Activated CD4-positive, alpha-beta T cell treated with anti-CD3 and anti-CD28 coated beads for 48 hours (primary cell): Measurements from ENCODE around the gene TGM5.
"Not testable (repeated sequence)": the region's sequence is repeated elsewhere in the genome, so short reads cannot be mapped to it uniquely, and the experiment has no call there.

Experiments used
- DNase-seq: peaks from one replicate; pipeline ENCODE4 v3.0.0-alpha.2; 2020

Gene TGM5

DNA sequence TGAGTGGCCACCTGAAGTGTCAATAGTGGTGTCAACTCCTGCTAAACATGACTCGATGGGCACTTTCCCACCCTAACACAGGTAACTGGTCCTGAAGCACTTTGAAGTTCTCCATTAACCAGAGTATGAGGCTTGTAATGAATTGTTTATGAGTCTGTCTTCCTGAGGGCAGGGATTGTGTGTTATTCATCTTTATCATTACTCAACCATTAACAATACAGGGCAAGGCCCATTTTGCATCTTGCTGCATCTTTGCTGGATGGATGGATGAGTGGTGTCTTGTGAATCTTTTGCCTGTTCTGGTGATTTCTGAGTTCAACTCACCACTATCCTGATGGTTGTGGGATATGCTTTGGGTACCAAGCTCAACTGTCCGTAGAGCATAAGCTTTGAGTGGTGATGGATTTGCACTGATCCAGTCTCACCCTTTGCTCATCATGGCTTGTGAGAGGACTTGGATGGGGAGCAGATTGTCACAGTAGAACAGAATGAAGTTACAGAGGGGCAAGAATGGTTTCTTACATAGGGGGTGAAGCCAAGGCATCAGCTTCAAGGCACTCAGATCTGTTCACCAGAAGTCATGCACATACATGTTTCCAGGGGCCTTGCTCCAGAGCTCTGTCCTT lies 23.6 kb downstream of the TGM5 start:
- no peak for DNase-seq

DNA sequence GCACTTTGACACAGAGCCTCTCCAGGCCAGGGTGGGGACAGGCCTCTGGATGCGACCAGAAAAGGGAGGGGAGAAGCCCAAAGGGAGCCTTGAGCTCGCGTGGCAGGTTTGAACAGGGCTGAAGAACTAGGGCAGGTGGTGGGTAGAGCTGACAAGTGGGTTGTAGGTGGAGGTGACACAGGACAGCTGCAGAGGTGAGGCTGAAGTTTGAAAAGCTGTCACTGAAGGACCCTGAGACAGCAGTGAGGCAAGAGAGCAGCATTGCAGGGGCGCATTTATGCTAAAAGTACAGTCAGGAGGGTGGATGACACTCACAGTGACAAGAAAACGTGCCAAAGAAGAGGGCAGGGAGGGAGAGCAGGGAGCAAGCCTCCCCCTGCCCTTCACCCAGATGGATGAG lies 24.1 kb downstream of the TGM5 start:
- no peak for DNase-seq

DNA sequence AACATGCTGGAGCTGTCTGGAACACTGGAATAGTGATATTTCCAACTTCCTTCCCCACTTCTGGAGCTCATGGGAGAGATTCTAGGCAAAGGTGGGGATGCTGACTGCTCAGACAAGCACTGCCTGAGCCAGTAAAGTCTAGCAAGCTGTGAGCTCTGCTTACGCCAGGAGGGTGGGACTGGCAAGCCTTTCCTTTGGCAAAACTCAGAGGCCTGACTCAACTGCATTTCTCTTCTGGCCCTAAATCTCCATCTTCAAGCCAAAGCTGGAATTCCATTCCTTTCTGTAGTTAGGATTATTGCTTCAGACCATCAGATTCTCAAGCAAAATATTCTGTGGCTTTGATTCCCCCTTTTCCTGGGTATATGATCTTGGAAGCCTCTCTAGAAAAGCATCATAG lies 25.6 kb downstream of the TGM5 start:
- DNase-seq = no peak

DNA sequence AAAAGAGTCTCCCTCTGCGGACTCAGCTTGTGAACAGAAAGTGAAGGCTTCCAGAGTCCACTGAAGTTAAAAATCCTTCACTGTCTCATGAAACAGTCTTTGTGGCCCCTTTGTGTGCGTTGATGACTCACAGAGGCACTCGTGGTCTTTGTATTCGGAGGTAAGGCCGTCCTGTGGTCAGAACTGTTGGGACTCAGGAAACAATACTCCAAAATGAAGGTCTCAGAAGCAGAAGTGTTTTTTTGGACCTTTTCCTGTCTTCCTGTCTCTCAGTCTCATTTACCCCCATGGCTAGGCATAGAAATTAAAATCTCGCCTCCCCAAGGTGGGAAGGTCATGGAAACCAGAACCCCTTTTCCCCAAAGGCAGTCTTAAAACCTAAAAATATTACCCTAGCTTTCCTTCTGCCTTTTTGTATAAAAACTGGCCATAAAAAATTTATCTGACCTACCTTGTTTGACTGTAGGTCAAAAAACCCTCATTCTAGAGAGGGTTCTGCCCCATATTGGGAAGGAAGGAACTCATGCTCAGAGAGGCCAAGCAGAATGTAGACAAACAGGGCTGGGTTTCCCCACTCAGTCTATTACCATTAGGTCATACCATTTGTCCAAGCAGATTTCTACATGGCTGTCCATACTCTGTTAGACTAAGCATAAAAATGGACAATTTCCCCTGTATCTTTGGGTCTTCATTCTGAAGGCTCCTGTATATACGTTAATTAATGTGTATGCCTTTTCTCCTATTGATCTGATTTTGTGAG lies 26.8 kb downstream of the TGM5 start:
- no peak for DNase-seq

DNA sequence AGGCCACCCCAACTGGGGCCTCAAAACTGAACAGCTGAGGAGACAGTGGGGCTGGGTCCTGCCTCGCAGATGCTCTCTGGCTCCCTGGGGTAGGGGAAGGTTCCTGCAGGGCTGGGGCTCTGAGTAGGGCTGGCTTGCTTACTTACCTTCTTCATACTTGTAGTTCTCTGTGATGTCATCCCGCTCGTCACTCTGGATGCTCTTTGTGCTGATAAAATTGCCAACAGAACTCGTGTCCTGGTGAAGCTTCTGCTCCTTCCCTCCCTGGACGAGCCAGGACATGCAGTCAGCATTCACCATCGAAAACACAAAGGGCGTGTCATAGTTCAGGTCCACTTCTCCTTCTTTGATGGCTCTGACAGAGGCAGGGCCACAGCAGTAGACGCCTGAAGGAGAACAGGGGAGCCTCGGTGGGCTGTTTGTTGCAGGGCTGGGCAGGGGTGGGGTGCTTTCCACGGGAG lies 28.0 kb downstream of the TGM5 start:
- no peak for DNase-seq

DNA sequence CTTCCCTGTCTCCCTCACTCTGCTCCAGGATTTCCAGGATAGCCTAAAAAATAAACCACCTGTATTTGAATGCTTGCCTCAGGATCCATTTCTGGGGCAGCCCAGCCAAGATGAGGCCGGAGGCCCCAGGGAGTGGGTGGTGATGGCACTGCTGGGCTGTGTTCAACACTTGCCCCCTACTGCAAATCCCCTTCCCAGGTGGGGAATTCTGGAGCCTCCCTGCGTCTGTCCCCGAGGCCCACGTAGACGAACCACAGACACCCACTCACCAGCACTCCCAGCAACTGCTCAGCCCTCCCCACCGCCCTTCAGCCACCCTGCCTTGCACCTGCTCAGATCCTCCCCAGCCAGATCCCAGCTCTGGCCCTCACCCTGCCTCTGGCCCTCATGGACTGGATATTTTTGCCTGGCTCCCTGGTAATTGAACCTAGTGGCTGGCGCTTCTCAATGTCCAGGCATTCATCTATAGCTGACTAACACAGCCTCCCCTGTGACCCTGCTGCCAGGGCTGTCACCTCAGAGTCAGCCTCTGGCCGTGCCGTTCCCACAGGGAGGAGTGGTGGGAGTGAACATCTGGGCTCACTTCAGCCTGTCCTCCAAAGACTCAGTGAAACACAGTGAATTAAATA lies 28.8 kb downstream of the TGM5 start:
- DNase-seq = no peak

DNA sequence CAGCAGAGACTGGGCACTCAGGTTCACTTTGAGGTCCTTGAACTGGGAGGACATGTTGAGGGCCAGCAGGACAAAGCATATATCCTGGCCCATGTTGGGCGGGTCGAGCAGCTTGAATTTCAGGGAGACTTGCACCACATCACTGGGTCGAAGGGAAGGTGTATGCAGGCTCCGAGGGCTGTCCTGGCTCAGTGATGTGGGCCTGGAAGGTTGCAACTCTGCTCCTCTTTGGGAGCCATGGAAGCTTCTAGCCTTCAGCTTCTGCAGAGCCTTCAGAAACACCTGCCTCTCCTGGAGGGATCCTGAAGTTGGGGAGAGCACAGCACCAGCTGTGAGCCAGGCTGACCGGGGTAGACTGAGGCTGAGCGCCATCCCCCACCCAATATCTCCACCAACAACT lies 31.2 kb downstream of the TGM5 start:
- DNase-seq = no peak

DNA sequence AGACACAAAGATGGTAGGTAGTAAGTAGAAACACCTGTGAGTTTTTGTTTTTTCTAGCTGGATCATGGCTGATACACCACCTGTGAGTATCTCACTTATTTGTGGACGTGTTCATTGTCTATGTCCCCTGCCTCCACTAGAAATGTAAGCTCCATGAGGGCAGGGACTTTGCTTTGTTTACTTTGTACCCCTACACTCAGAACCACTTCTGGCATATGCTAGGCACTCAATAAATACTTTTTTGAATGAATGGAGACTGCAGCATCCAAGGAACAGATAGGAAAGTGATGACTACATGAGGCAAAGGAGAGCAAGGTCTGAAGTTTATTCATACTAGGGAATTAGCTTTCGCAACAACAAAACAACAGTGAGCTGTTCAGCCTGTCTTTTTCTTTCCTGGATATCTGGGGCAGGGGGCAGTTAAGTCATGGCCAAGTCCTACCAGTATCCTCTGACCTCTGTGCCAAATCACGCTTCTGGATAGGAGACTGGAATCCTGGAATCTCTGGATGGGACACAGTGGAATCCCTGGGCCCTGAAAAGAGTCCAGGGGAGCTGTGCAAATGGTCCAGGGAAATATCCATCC lies 34.3 kb downstream of the TGM5 start:
- no peak for DNase-seq

DNA sequence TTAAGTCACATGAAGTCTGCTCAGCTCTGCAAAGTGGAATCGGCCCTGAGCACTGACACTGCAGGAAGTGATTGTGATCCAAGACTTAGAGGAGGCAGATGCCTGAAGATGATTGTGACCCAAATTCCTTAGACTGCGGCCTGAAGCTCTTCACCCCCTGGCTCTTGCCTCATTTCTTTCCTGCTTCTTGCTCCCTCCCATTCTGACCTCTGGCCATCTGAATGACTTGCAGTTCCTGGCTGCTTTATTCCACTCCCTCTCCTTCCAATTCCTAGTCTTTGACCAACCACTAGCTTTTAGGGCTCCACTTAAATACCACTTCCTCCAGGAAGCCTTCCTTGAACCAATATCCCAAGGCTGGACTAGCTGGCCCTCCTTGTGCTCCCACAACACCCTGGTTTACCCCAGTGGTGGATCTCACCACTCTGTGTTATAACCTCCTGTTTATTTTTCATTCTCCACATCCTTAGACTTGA lies 36.0 kb downstream of the TGM5 start:
- DNase-seq = no peak

DNA sequence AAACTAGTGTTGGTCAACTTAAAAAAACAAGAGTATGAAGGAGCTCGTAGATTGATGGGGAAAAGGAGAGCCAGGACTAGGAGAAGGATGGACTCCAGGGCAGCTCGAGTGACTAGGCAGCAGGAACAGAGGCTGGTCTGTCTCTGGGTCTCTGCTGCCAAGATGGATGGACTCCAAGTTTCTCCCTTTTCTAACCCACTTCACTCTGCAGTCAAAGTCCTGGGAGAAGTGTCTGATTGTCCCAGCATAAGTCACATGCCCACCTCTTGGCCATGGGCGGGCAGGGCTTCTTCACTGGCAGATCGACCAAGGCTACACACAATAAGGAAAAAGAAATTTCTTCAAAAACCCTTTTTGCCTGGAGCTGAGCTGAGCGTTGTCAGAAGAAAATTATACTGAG lies 36.8 kb downstream of the TGM5 start:
- no peak for DNase-seq

DNA sequence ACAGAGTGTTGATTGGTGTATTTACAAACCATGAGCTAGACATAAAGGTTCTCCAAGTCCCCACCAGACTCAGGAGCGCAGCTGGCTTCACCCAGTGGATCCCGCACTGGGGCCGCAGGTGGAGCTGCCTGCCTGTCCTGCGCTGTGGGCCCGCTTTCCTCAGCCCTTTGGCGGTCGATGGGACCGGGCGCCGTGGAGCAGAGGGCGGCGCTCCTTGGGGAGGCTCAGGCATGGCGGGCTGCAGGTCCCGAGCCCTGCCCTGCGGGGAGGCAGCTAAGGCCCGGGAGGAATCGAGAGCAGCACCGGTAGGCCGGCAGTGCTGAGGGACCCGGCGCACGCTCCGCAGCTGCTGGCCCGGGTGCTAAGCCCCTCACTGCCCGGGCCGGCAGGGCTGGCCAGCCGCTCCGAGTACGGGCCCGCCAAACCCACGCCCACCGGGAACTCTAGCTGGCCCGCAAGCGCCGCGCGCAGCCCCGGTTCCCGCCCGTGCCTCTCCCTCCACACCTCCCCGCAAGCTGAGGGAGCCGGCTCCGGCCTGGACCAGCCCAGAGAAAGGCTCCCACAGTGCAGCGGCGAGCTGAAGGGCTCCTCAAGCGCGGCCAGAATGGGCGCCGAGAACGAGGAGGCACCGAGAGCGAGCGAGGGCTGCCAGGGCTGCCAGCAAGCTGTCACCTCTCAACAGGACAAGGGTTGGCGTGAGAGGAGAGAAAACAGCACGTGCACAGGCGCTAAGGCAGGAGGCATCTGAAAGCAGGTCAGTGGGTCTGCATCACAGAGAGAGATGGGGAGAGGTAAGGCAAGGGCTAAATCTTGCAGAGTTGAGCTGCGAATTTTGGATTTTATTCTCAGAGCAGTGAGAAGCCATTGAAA lies 40.1 kb downstream of the TGM5 start:
- no peak for DNase-seq

DNA sequence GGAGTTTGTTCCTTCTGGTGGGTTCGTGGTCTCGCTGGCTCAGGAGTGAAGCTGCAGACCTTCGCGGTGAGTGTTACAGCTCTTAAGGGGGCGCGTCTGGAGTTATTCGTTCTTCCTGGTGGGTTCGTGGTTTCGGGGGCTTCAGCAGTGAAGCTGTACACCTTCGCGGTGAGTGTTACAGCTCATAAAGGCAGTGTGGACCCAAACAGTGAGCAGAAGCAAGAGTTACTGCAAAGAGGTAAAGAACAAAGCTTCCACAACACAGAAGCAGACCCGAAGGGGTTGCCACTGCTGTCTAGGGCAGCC lies 40.8 kb downstream of the TGM5 start:
- DNase-seq = not testable (repeated sequence)

DNA sequence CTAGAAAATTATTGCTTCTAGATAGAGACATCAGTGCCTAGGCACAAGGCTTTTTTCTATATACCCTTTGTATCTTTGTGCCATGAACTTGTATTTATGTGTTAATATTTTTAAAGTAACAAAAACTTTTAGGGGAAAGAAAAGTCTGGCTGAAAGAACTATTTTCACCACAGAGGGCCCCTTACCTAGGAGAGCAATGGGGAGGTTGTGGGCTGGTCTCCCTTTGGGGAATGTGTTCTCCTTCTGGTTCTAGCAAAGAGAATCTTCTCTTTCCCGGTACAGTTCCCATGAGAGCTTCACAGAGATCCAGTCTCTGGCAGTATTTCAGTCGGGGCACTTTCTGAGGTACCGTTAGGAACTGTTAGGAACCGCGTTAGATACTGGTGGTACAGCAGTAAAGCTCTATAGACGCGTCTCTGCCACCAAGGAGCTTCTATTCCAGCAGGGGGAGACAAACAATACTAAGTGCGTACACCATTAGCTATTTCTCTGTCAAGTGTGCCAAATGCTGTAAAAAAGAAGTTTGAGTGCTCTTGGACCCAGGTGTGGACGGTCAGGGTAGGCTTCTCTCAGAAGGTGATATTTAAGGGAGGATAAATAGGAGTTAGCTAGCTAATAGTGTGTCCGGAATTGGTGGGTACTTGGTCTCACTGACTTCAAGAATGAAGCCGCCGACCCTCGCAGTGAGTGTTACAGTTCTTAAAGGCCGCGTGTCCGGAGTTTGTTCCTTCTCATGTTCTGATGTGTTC lies 41.4 kb downstream of the TGM5 start:
- peak; percentile 57 for DNase-seq

DNA sequence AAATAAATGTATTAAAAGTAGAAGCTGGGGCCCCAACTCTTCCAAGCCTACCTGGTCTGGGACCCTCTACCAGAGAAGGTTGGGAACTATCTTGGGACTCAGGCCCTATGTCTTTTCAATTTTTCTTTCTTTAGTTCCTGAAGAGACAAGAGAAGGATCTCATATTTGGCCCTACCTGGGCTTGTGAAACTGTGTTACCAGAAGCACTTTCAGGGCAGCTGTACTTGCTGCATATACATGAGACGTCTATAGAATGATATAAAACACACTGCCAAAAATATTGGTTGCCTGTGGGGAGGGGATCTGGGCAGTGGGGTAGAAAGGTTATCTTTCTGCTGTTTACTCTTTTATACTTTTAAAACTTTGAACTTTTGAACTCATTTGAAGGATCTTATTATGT lies 45.3 kb downstream of the TGM5 start:
- DNase-seq = no peak

DNA sequence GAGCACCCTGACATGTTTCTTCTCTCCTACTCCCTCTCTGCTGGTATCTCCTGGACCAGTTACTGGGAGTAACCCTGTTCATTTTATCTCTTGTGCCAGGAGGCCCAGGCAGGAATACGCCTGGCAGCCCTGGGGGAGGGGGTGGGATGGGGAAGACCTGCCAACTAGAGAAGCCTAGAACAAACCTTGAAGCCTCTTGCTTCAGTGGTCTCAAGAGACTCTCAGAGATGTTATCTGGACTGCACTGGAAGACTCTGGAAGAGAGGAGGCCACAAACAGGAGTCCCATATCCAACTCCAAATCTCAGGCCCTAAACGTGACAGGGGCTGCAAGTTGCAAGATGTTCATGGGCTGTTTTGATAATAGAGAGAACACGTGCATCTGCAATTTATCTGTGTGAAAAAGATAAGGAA lies 45.7 kb downstream of the TGM5 start, which contains the start of gene EPB42:
TSS of gene EPB42 (minus strand) at position 28 of the 413 bp plus-strand sequence. CDS start 193 bp downstream, outside the sequence.
- DNase-seq = no peak

DNA sequence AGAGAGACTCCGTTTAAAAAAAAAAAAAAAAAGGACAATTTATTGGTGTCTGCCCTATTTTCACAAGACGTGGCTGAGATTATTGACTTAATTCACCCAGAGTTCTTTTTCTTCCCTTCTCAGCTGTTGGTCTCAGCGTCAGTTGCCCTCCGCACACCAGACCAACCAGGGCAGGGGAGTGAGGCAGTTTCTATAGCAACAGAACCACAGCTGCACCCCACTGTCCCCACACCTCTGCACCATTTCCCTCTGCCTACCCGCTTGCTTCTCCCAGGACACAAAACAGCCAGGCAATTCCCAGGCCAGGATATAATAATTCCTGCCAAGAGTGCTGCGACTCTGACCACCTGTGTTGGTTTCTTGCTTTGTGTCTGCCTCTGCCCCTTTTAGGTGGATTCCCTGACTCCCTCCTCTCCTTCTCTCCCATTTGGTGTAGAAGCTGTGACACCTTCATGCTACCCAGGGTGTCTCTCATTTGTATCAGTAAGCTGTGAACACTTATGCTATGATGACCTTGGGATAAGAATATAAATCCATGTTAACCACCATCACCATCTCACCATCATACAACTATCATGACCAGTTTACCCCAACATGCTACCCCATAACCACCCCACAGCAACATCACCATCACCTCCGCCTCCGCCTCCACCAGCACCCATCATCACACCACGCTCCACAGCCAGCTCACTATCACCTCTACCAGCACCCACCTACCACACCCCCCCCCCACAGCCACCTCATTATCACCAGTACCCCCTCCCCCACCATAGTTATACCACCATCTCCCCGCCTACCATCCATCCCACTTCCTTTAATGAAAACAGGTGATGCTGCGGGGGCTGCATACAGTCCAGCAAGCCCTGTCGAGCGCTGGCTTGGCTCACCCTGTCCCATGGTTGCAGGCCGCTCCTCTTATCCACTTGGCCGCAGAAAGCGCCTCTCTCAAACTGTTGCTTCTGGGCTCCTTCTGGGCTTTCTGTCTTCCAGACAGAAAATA lies 46.5 kb downstream of the TGM5 start:
- DNase-seq = no peak

DNA sequence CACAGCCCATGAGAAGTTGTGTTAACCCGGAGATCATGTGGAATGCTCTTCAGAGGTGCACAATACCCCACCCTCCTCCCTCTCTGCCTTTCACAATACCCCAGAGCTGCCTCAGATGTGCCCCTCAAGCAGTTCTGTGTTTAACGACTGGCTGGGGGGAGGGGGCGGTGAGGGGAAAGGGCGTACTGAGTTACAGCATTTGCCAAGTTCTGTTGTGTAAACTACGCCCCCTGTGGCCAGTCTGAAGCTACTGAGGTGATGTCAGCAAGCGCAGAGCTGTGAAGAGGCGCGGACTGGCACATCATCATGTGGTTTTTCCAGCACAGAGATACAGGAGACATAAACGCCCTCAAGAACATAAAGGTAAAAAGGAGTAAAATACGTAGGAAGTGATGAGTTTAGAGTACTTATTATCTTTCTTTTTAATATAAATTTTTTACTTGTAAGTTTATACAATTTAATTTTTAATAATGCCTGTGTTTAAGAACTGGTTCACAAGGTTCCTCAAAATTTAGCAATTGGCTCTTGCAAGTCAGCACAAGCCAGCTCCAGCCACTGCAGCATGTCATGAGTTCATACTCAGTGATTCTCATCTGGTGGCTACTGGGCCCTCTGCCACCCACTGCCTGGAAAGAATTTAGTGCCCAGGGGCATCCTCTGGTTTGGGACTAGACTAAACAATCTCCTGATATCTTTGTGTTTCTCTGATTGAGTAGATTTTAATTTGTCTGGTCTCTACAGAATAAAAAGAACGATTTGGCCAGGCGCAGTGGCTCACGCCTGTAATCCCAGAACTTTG lies 47.6 kb downstream of the TGM5 start:
- DNase-seq = peak; percentile 30

DNA sequence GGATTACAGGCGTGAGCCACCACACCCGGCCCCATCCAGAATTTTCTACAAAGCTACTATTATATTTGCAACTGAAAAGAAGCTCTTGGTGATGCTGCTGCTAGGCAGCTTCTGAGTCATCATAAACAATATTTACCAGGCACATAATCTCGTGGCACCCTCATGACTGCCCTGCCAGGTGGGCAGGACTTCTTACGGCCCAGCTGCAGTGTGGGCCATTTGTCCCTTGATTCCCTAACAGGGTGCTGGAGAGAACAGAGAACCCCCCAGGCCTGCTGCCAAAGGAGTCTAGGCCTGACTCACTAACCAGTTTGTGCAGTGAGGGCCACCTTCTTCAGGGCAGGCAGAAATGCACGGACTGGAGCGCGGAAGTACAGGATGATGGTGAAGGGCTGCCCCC lies 50.8 kb downstream of the TGM5 start:
- DNase-seq = no peak

DNA sequence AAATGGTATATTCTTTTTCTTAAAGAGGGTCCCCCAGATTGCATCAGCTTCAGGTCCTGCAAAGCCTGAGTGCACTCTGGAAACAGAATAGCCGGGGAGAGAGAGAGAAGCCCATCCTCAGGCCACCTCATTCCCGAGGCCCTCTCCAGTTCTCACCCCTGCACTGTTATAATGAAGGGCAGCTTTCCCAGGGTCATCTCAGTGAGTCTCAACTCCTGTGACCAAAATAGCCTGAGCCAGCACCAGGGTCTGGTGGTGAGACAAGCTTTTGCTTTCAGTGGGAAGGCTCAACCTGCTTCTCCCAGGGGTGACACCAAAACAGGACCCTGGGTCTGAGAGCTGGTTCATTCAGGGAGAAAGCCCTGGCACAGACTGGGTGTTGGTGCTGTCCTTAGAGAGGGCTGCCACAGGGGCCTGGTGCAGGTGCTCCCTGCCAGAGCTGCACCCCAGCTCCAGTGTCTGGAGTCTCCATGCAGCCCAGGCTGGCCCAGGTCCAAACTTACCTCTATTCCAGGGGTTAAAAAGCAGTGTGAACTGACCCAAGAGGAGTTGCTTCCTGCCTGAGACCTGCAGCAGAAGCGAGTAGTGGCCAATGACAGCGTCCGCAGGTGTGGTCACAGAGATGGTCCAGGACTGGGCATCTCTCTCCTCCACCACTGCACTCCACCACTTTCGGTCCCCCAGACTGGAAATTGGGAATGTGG lies 52.0 kb downstream of the TGM5 start:
- DNase-seq = no peak
